ENCODE measurements around the gene AP3D1.

DNA sequence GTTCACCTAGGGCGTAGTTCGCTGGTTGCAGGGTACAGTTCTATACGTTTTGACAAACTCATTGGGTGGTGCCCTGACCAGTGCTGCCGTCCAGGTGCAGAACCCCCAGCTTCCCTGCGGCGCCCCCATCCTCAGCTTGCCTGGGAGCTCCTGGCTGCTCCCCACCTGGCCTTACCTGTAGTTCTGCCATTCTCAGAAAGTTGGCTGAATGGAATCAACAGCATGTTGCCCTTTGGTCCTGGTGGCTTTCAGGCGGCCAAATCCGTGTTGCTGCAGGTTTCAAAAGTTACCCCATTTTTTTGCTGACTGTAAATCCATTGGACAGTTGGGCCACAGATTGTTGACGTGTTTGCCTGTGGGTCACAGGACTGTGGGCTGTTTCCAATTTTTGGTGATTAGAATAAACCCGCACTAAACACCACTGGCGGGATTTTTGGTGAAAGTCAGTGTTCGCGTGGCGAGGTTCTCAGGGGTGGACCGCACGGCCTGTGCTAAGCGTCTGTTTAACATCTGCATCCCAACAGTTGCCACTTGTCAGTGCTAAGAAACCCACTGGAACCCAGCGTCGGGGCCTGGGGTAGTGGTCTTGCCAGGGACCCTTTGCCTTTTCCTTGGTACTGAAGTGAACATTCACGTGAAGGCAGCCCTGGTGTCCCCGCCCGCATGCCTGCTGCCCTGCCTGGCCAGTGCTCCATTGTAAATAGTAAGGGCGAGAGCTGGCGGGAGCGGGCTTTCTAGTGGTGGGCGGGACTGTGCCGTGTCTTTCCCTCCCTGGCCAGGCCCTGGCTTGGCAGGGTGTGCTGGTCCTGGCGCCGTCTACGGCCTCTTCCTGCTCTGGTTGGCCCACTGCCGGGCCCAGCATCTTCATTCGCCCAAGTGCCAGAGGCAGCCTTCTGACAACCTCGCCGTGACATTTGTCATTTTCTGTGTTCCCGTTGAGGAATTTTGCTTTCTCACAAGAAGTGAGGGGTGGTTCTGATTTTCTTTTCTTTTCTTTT is 15.7 kb upstream of the AP3D1 start:
- TF ChIP-seq, protein P1, sequence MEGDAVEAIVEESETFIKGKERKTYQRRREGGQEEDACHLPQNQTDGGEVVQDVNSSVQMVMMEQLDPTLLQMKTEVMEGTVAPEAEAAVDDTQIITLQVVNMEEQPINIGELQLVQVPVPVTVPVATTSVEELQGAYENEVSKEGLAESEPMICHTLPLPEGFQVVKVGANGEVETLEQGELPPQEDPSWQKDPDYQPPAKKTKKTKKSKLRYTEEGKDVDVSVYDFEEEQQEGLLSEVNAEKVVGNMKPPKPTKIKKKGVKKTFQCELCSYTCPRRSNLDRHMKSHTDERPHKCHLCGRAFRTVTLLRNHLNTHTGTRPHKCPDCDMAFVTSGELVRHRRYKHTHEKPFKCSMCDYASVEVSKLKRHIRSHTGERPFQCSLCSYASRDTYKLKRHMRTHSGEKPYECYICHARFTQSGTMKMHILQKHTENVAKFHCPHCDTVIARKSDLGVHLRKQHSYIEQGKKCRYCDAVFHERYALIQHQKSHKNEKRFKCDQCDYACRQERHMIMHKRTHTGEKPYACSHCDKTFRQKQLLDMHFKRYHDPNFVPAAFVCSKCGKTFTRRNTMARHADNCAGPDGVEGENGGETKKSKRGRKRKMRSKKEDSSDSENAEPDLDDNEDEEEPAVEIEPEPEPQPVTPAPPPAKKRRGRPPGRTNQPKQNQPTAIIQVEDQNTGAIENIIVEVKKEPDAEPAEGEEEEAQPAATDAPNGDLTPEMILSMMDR (IDR thresholded peaks at IDR 0.05): no peak
- no peak for TF ChIP-seq POLR2A (IDR thresholded peaks at IDR 0.05)
